ENCODE results near the gene PPM1E.

DNA sequence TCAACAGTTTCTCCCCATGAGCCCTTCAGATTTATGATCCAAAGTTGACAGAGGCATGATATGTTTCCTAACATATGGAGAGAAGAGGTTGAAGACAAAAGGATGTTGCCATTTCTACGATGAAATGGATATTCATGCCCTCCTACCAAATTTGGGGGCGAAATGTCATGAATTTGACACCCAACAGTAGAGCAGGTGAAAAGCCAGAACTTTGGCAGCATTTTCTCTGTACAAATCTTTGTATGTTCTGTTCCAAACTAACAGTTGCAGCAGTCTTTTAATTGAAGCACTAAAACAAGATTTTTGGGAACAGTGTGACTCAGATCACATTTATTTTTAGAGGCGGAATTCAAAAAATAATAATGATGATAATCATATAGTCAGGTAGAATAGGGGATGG is 220.9 kb downstream of the PPM1E start:
- TF ChIP-seq, protein P1, sequence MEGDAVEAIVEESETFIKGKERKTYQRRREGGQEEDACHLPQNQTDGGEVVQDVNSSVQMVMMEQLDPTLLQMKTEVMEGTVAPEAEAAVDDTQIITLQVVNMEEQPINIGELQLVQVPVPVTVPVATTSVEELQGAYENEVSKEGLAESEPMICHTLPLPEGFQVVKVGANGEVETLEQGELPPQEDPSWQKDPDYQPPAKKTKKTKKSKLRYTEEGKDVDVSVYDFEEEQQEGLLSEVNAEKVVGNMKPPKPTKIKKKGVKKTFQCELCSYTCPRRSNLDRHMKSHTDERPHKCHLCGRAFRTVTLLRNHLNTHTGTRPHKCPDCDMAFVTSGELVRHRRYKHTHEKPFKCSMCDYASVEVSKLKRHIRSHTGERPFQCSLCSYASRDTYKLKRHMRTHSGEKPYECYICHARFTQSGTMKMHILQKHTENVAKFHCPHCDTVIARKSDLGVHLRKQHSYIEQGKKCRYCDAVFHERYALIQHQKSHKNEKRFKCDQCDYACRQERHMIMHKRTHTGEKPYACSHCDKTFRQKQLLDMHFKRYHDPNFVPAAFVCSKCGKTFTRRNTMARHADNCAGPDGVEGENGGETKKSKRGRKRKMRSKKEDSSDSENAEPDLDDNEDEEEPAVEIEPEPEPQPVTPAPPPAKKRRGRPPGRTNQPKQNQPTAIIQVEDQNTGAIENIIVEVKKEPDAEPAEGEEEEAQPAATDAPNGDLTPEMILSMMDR (IDR thresholded peaks at IDR 0.05): no peak
- TF ChIP-seq POLR2A (IDR thresholded peaks at IDR 0.05; ENCODE audit: low read depth): no peak

All from esophagus muscularis mucosa (tissue), 3 donors.